ENCODE results near the gene EYA2. TPM values are rescaled to one million over a fixed set of nuclear protein-coding genes. Genes with fewer than 3 reads are reported as not detected.

Gene EYA2
- total and polyA plus RNA-seq, 12 donors, result 0.26 to 1.9 (median 0.70) TPM

GRCh38 chr20:47231382-47232039 is 336.9 kb downstream of the EYA2 start:
- no peak for DNase-seq
- peak overlapping the region in 1 of 10 donors; percentile 4 for H3K27ac ChIP-seq
- 84 to 88% methylated on average over 16 of the region's 16 CpGs for WGBS, 2 donors
- H3K4me3 ChIP-seq, result no peak overlapping the region
- ATAC-seq, result no peak
- H3K4me1 ChIP-seq, result peaks cover 6 to 39% (median 17%) of the 10 kb centered on the region in 9 donors
- H3K9me3 ChIP-seq, result no peaks in the 10 kb centered on the region
- TF ChIP-seq CTCF (IDR thresholded peaks at IDR 0.05), result no peak
- intact Hi-C loops (cut with DNase I), result no loop called here
- H3K36me3 ChIP-seq, result peaks cover 0 to 97% (median 47%) of the 10 kb centered on the region in 9 donors
- no peaks in the 10 kb centered on the region for H3K27me3 ChIP-seq

- H3K36me3 ChIP-seq, result peaks cover 0 to 97% (median 39%) of the 10 kb centered on the region in 9 donors
- no peak for ATAC-seq
Observed at GRCh38 chr20:47232518-47232917, 337.9 kb downstream of the EYA2 start.

GRCh38 chr20:47233333-47234188 is 338.9 kb downstream of the EYA2 start:
- peaks cover 6 to 34% (median 16%) of the 10 kb centered on the region in 9 donors for H3K4me1 ChIP-seq
- no peaks in the 10 kb centered on the region for H3K27me3 ChIP-seq
- no peak for ATAC-seq
- WGBS, 2 donors, result 92 to 95% methylated on average over 9 of the region's 9 CpGs
- peaks cover 0 to 97% (median 48%) of the 10 kb centered on the region in 9 donors for H3K36me3 ChIP-seq
- H3K9me3 ChIP-seq, result no peaks in the 10 kb centered on the region
- no peak overlapping the region for H3K27ac ChIP-seq
- no peak for DNase-seq
- no peak overlapping the region for H3K4me3 ChIP-seq
- no peak for TF ChIP-seq CTCF (IDR thresholded peaks at IDR 0.05)
- intact Hi-C loops (cut with DNase I), result no loop called here

More at GRCh38 chr20:47232518-47232917, 337.9 kb downstream of the EYA2 start:
- no peaks in the 10 kb centered on the region for H3K9me3 ChIP-seq
- intact Hi-C loops (cut with DNase I), result no loop called here
- DNase-seq, result no peak
- no peaks in the 10 kb centered on the region for H3K27me3 ChIP-seq
- WGBS, 2 donors, result 88% methylated on average over 3 of the region's 3 CpGs
- no peak overlapping the region for H3K27ac ChIP-seq
- H3K4me1 ChIP-seq, result peaks cover 6 to 39% (median 17%) of the 10 kb centered on the region in 9 donors
- no peak for TF ChIP-seq CTCF (IDR thresholded peaks at IDR 0.05)
- no peak overlapping the region for H3K4me3 ChIP-seq

GRCh38 chr20:47235111-47235510 is 340.5 kb downstream of the EYA2 start:
- no peak overlapping the region for H3K27ac ChIP-seq
- H3K36me3 ChIP-seq, result peaks cover 0 to 96% (median 53%) of the 10 kb centered on the region in 9 donors
- DNase-seq (no peak), ATAC-seq (no peak)
- WGBS, 2 donors, result 95 to 97% methylated on average over 6 of the region's 6 CpGs
- intact Hi-C loops (cut with DNase I), result no loop called here
- H3K4me3 ChIP-seq, result no peak overlapping the region
- H3K4me1 ChIP-seq, result peaks cover 6 to 23% (median 11%) of the 10 kb centered on the region in 9 donors
- TF ChIP-seq CTCF (IDR thresholded peaks at IDR 0.05), result no peak
- H3K27me3 ChIP-seq, result no peaks in the 10 kb centered on the region
- H3K9me3 ChIP-seq, result no peaks in the 10 kb centered on the region
